Stimulated activated CD4-positive, alpha-beta T cell treated with anti-CD3 and anti-CD28 coated beads, Interleukin-2, amount 100 ng/mL, for 24 hours (primary cell): ENCODE results near the gene UBE2Q2.

Experiments used
- DNase-seq, 2 donors: peaks; one replicate each; pipeline ENCODE4 v3.0.0-alpha.2; 2020

The UBE2Q2 gene

GRCh38 chr15:75928680-75929608, 85.7 kb downstream of the UBE2Q2 start:
- no peak for DNase-seq

GRCh38 chr15:75929799-75930565, 86.7 kb downstream of the UBE2Q2 start:
- no peak for DNase-seq

- no peak for DNase-seq
Observed at GRCh38 chr15:75930866-75931265, 87.6 kb downstream of the UBE2Q2 start.

DNA sequence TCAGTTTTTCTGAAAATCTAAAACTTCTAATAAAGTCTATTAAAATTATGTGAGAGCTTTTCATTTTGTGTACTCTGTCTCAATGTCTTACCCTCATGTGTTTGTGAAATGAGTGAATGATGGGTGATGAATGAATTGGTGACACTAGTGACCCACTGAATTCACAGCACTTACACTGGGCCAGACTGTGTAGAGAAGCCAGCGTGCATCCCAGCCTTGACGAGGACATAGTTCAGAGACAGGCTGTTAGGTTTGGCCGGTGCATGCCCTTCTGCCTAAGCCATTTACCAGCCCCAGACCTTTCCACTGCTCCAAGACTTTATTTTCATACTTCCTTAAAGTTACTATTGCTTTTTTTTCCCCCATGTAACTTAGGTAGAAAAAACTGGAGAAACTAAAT, 99.2 kb downstream of the UBE2Q2 start:
- no peak for DNase-seq

GRCh38 chr15:75943246-75943645, 100.0 kb downstream of the UBE2Q2 start:
- DNase-seq, result no peak

- DNase-seq, result no peak
Observed at GRCh38 chr15:75943713-75944215, 100.5 kb downstream of the UBE2Q2 start.

DNA sequence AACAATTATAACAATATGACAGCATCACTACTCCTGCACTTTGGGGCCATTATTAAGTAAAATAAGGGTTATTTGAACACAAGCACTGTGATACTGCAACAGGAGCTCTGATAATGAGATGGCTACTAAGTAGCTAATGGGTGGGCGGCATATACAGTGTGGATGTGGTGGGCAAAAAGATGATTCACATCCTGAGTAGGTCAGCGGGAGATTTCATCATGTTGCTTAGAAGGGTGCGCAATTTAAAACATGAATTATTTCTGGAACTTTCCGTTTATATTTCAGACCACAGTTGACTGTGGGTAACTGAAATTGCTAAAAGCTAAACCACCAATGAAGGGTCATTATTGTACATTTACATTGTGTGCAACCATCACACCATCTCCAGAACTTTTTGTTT, 102.7 kb downstream of the UBE2Q2 start:
- no peak for DNase-seq

DNA sequence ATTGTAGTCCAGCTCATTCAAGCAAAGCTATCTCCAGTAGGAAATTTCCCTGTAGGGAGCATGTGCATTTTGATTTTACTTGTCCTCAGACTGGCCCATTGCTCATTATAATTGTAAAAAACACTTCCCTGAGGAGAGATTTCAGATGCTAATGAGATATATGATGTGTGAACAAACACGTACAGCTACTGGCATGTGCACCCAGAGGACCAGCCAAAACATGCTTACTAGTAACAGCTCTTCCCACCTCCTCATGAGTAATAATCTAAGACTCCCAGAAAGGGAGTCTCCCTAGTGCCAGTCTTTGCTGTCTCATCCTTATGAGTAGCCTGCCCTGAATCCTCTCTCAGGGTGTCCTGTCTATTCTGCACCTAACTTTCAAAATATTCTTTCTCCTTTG, 103.8 kb downstream of the UBE2Q2 start:
- DNase-seq, result no peak

DNA sequence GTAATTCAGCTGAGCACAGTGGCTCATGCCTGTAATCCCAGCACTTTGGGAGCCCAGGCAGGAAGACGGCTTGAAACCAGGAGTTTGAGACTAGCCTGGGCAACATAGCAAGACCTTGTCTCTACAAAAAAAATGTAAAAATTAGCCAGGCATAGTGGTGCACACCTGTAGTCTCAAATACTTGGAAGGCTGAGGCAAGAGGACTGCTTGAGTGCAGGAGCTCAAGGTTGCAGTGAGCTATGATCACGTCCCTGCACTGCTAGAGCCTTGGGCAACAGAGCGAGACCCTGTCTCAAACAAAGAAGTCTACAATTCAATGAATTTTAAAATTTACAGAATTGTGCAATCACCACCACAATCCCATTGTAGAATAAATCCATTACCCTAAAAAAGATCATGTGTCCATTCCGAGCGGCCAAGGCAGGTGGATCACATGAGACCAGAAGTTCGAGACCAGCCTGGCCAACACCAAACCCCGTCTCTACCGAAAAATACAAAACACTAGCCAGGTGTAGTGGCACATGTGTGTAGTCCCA, 105.6 kb downstream of the UBE2Q2 start:
- DNase-seq, result no peak
